GM21717 (cell line): ENCODE measurements around the gene RAB40C.

Experiments
- ATAC-seq: cut with Tn5 transposase; IDR thresholded peaks from one replicate; pipeline ENCODE4 v1.9.1; 2021; ENCODE audit warnings: mild to moderate bottlenecking, moderate library complexity; ENCODE audit not compliant: unreplicated experiment

Gene RAB40C

GRCh38 chr16:559021-559380 lies 30.9 kb upstream of the RAB40C start:
- no peak for ATAC-seq

GRCh38 chr16:559411-560203 lies 30.3 kb upstream of the RAB40C start:
- no peak for ATAC-seq

- ATAC-seq: no peak
Measured at GRCh38 chr16:560204-560700, 29.6 kb upstream of the RAB40C start, which contains the start of gene PRR35. Gene PRR35 (plus strand): TSS chr16:560394. CDS start chr16:563295, 2,901 bp downstream.

- no peak for ATAC-seq
Measured at GRCh38 chr16:560701-561412, 29.0 kb upstream of the RAB40C start.

GRCh38 chr16:561413-561794 lies 28.5 kb upstream of the RAB40C start:
- ATAC-seq: no peak

GRCh38 chr16:561957-562938 lies 27.6 kb upstream of the RAB40C start:
- ATAC-seq: no peak

- ATAC-seq: no peak
Measured at GRCh38 chr16:563072-563644, 26.7 kb upstream of the RAB40C start.

- ATAC-seq: no peak
Measured at GRCh38 chr16:564690-565418, 25.0 kb upstream of the RAB40C start.

GRCh38 chr16:565419-566330 lies 24.2 kb upstream of the RAB40C start:
- ATAC-seq: no peak

- ATAC-seq: no peak
Measured at GRCh38 chr16:566475-567372, 23.1 kb upstream of the RAB40C start, which contains the start of gene NHLRC4. Gene NHLRC4 (plus strand): TSS chr16:567005. CDS start chr16:568048, 1,043 bp downstream.

GRCh38 chr16:567373-568256 lies 22.3 kb upstream of the RAB40C start:
- ATAC-seq: no peak

GRCh38 chr16:568401-569258 lies 21.2 kb upstream of the RAB40C start:
- ATAC-seq: no peak

GRCh38 chr16:569445-570254 lies 20.2 kb upstream of the RAB40C start, which contains the start of gene PIGQ:
Gene PIGQ (plus strand): TSS chr16:569968. CDS start chr16:574075, 4,107 bp downstream.
- no peak for ATAC-seq

- no peak for ATAC-seq
Measured at GRCh38 chr16:572865-573650, 16.8 kb upstream of the RAB40C start.
